ENCODE measurements around the gene ELK3. TPM values are rescaled to one million over a fixed set of nuclear protein-coding genes. Genes with fewer than 3 reads are reported as not detected.

ELK3 gene
- total and polyA plus RNA-seq, 2 of the 13 experiments (the other 11 are each of a cell fraction or from before 2014, with no cell fraction given), result 2.9 to 3.2 TPM

DNA sequence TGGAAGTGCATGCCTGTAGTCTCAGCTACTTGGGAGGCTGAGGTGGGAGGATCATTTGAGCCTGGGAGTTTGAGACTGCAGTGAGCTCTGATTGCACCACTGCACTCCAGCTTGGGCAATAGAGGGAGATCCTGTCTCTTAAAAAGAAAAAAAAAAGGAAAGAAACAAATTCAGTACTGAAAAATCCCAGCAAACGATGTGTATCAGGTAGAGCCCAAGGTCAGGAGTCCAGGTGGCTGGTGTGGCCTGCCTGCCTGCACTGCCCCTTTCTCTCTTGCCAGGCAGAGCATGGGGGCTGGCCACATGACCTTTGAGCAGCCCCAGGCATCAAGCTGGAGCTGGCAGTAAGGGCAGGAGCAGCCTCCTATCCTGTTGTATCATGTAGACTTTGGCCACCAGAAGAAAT, 31.8 kb downstream of the ELK3 start (continued):
- TF ChIP-seq, protein P1, sequence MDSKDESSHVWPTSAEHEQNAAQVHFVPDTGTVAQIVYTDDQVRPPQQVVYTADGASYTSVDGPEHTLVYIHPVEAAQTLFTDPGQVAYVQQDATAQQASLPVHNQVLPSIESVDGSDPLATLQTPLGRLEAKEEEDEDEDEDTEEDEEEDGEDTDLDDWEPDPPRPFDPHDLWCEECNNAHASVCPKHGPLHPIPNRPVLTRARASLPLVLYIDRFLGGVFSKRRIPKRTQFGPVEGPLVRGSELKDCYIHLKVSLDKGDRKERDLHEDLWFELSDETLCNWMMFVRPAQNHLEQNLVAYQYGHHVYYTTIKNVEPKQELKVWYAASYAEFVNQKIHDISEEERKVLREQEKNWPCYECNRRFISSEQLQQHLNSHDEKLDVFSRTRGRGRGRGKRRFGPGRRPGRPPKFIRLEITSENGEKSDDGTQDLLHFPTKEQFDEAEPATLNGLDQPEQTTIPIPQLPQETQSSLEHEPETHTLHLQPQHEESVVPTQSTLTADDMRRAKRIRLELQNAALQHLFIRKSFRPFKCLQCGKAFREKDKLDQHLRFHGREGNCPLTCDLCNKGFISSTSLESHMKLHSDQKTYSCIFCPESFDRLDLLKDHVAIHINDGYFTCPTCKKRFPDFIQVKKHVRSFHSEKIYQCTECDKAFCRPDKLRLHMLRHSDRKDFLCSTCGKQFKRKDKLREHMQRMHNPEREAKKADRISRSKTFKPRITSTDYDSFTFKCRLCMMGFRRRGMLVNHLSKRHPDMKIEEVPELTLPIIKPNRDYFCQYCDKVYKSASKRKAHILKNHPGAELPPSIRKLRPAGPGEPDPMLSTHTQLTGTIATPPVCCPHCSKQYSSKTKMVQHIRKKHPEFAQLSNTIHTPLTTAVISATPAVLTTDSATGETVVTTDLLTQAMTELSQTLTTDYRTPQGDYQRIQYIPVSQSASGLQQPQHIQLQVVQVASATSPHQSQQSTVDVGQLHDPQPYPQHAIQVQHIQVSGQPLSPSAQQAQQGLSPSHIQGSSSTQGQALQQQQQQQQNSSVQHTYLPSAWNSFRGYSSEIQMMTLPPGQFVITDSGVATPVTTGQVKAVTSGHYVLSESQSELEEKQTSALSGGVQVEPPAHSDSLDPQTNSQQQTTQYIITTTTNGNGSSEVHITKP (CRISPR knock-in tag; IDR thresholded peaks at IDR 0.05; ENCODE audit: low read depth), result no peak
- TF ChIP-seq, protein P2, sequence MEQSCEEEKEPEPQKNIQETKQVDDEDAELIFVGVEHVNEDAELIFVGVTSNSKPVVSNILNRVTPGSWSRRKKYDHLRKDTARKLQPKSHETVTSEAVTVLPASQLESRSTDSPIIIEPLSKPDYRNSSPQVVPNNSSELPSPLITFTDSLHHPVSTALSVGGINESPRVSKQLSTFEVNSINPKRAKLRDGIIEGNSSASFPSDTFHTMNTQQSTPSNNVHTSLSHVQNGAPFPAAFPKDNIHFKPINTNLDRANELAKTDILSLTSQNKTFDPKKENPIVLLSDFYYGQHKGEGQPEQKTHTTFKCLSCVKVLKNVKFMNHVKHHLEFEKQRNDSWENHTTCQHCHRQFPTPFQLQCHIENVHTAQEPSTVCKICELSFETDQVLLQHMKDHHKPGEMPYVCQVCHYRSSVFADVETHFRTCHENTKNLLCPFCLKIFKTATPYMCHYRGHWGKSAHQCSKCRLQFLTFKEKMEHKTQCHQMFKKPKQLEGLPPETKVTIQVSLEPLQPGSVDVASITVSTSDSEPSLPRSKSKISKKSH (CRISPR knock-in tag; IDR thresholded peaks at IDR 0.05; ENCODE audit: borderline replicate concordance), result no peak
- TF ChIP-seq ZNF138 (CRISPR knock-in tag; IDR thresholded peaks at IDR 0.05; ENCODE audit: low read depth), result no peak
- TF ChIP-seq ELF1 (CRISPR knock-in tag; IDR thresholded peaks at IDR 0.05), result no peak
- 0 out of 2 replicates have a peak, but pooled peaks have one; percentile 33 for TF ChIP-seq TBX2 (CRISPR knock-in tag; IDR thresholded peaks at IDR 0.05; ENCODE audit: borderline replicate concordance)
- TF ChIP-seq ZFX (CRISPR knock-in tag; IDR thresholded peaks at IDR 0.05; ENCODE audit: low read depth), result peak; percentile 42; the same call in 1 of the 2 replicates
- TF ChIP-seq WIZ (CRISPR knock-in tag; IDR thresholded peaks at IDR 0.05), result 0 out of 2 replicates have a peak, but pooled peaks have one; percentile 19
- TF ChIP-seq NFYB (CRISPR knock-in tag; IDR thresholded peaks at IDR 0.05), result no peak
- TF ChIP-seq FOXA1 (IDR thresholded peaks at IDR 0.05), result no peak
- peak; percentile 24; the same call in 1 of the 2 replicates for TF ChIP-seq FOXA1 (CRISPR knock-in tag; IDR thresholded peaks at IDR 0.05)
- TF ChIP-seq, protein P3, sequence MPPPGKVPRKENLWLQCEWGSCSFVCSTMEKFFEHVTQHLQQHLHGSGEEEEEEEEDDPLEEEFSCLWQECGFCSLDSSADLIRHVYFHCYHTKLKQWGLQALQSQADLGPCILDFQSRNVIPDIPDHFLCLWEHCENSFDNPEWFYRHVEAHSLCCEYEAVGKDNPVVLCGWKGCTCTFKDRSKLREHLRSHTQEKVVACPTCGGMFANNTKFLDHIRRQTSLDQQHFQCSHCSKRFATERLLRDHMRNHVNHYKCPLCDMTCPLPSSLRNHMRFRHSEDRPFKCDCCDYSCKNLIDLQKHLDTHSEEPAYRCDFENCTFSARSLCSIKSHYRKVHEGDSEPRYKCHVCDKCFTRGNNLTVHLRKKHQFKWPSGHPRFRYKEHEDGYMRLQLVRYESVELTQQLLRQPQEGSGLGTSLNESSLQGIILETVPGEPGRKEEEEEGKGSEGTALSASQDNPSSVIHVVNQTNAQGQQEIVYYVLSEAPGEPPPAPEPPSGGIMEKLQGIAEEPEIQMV (CRISPR knock-in tag; IDR thresholded peaks at IDR 0.05; ENCODE audit: low read depth), result no peak
- no peak for TF ChIP-seq ZNF432 (CRISPR knock-in tag; IDR thresholded peaks at IDR 0.05; ENCODE audit: borderline replicate concordance)
- TF ChIP-seq, protein P4, sequence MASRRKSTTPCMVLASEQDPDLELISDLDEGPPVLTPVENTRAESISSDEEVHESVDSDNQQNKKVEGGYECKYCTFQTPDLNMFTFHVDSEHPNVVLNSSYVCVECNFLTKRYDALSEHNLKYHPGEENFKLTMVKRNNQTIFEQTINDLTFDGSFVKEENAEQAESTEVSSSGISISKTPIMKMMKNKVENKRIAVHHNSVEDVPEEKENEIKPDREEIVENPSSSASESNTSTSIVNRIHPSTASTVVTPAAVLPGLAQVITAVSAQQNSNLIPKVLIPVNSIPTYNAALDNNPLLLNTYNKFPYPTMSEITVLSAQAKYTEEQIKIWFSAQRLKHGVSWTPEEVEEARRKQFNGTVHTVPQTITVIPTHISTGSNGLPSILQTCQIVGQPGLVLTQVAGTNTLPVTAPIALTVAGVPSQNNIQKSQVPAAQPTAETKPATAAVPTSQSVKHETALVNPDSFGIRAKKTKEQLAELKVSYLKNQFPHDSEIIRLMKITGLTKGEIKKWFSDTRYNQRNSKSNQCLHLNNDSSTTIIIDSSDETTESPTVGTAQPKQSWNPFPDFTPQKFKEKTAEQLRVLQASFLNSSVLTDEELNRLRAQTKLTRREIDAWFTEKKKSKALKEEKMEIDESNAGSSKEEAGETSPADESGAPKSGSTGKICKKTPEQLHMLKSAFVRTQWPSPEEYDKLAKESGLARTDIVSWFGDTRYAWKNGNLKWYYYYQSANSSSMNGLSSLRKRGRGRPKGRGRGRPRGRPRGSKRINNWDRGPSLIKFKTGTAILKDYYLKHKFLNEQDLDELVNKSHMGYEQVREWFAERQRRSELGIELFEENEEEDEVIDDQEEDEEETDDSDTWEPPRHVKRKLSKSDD (CRISPR knock-in tag; IDR thresholded peaks at IDR 0.05; ENCODE audit: low read depth), result peak; percentile 53; the same call in 1 of the 2 replicates
- peak; percentile 48; the same call in 1 of the 2 replicates for TF ChIP-seq RXRB (CRISPR knock-in tag; IDR thresholded peaks at IDR 0.05; ENCODE audit: borderline replicate concordance)

All from HepG2 (cell line).